Panc1 (cell line): ENCODE measurements around the gene RAD23A. TPM values are rescaled to one million over a fixed set of nuclear protein-coding genes. Genes with fewer than 3 reads are reported as not detected.

ENCODE experiments used
- ATAC-seq: fragments of 200-7000 bp; cut with Tn5 transposase; 2 replicates; pipeline ENCODE4 v1.9.1; 2020; ENCODE audit warnings: mild to moderate bottlenecking, moderate library complexity
- BruUV-seq: library from RNA; stranded (reverse); fragments of 400-500 nt; replicated peaks from 2 replicates; lab custom pipeline; 2021; lab: Mats Ljungman, UMichigan
- CTCF ChIA-PET: fragments of 300-600 bp; sonication (Branson Sonifier 250); formaldehyde crosslinking; loops from one replicate; lab custom pipeline; 2022; ENCODE audit warnings: antibody characterized with exemption; lab: Charles Lee
- POLR2A ChIA-PET: fragments of 300-600 bp; sonication (Branson Sonifier 250); formaldehyde crosslinking; loops from one replicate; lab custom pipeline; 2022; ENCODE audit warnings: antibody characterized with exemption; lab: Charles Lee
- DNase-seq: peaks from one replicate; pipeline ENCODE4 v3.0.0-alpha.2; 2010; ENCODE audit warnings: low read depth, low spot score
- H3K27ac ChIP-seq: 2 replicates; pipeline ENCODE4 v1.5.1; 2011; ENCODE audit warnings: mild to moderate bottlenecking, low read length, inconsistent platforms
- H3K27me3 ChIP-seq: fragments of 200-500 bp; sonication (Bioruptor generic); 2 replicates; pipeline ENCODE4 v1.6.0; 2014; ENCODE audit warnings: low read length, inconsistent platforms; ENCODE audit not compliant: control insufficient read depth, insufficient read depth
- H3K36me3 ChIP-seq: fragments of 200-500 bp; sonication (Bioruptor generic); 2 replicates; pipeline ENCODE4 v1.5.1; 2014; ENCODE audit warnings: inconsistent platforms, mild to moderate bottlenecking, low read length, moderate library complexity; ENCODE audit not compliant: control insufficient read depth, insufficient read depth
- H3K4me1 ChIP-seq: 2 replicates; pipeline ENCODE4 v1.5.1; 2011; ENCODE audit warnings: inconsistent platforms, mild to moderate bottlenecking, low read length, moderate library complexity; ENCODE audit not compliant: control insufficient read depth, insufficient read depth
- H3K4me3 ChIP-seq, 2 experiments: 2 replicates each; pipeline ENCODE4 v1.5.1; 2011 to 2012; ENCODE audit warnings: low read depth in 2 of 2, low read length in 2 of 2, mild to moderate bottlenecking in 2 of 2, inconsistent platforms in 1 of 2, moderate library complexity in 1 of 2
- H3K9me3 ChIP-seq: fragments of 200-500 bp; sonication (Bioruptor generic); 2 replicates; pipeline ENCODE4 v1.5.1; 2014; ENCODE audit warnings: low read depth, mild to moderate bottlenecking, inconsistent platforms, low read length, moderate library complexity; ENCODE audit not compliant: control insufficient read depth, insufficient read depth
- CTCF ChIP-seq: fragments of 450-650 bp; IDR thresholded peaks from 2 replicates; pipeline ENCODE4 v1.5.1; 2017; ENCODE audit warnings: mild to moderate bottlenecking
- POLR2AphosphoS5 ChIP-seq: IDR thresholded peaks from 2 replicates; pipeline ENCODE4 v1.6.1; 2012; ENCODE audit warnings: mild to moderate bottlenecking, low read depth, low read length, moderate library complexity
- SIN3A ChIP-seq: IDR thresholded peaks from 2 replicates; pipeline ENCODE4 v1.6.1; 2012; ENCODE audit warnings: low read depth, mild to moderate bottlenecking, low read length, moderate library complexity, borderline replicate concordance; ENCODE audit not compliant: insufficient read depth
- TCF7L2 ChIP-seq: IDR thresholded peaks from 2 replicates; pipeline ENCODE4 v1.6.1; 2011; ENCODE audit warnings: mild to moderate bottlenecking, low read depth, low read length, inconsistent platforms
- in situ Hi-C: cut with HindIII; loops from 2 replicates; pipeline ENCODE4 v1.10.0; 2016; ENCODE audit warnings: low sequenced_read_pairs, low pct_unique_long_range_greater_than_20kb
- intact Hi-C: fragments of 100-400 bp; cut with micrococcal nuclease; formaldehyde crosslinking; loops from one replicate; pipeline ENCODE4 v1.10.0; 2022; ENCODE audit not compliant: unreplicated experiment
- total RNA-seq: library from RNA; stranded (reverse); gene quantifications from one replicate; pipeline ENCODE4 v1.2.1, GENCODE V29; 2021; ENCODE audit not compliant: unreplicated experiment
- TF ChIP-seq, protein P1 (sequence below), 2 experiments: IDR thresholded peaks; 2 replicates each; pipeline ENCODE4 v1.6.1; 2011 to 2012; ENCODE audit warnings: low read depth in 2 of 2, control low read depth in 1 of 2, low read length in 1 of 2, mild to moderate bottlenecking in 1 of 2, moderate library complexity in 1 of 2; ENCODE audit not compliant: insufficient read depth in 1 of 2

The RAD23A gene
- total RNA-seq, 1 experiment from 2014 or later, result 111 TPM

DNA sequence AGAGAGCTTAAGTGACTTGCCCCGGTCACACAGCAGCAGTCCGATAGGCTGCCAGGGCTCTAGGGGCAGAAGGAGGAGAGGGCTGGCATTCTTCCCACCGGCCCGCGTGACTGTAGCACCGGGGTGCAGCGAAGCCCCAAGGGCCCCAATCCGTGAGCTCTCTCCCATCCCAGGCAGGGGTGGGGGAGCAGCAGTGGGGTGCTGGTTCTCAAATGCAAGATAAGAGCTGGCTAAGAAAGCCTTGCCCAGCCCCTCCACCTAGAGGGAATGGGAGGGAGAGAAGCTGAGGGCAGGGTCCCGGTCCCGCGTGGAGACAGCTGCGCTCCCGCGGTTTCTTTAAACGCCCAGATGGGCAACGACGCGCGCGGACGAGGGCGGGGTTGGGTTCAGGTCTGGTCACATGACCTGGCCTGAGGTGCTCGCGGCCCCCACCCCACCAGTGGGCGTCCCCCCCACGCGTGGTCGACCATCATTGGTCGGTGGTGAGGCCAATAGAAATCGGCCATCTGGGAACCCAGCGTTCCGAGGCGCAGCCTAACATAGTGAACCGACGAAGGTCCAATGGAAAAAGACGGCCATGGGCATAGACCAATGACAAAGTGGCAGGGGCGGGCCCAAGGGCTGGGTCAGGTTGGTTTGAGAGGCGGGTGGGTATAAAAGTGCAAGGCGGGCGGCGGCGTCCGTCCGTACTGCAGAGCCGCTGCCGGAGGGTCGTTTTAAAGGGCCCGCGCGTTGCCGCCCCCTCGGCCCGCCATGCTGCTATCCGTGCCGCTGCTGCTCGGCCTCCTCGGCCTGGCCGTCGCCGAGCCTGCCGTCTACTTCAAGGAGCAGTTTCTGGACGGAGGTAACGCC, 7.5 kb upstream of the RAD23A start, which contains the start of gene CALR:
Gene CALR (plus strand): TSS at position 683 of the 852 bp plus-strand sequence. CDS start 71 bp downstream, at position 754.
- ATAC-seq (peak; percentile 95), DNase-seq (peak; percentile 91)
- Histone ChIP-seq H3K9me3 (no peaks in the 10 kb centered on the region), H3K4me3 (peak within 1 kb of the TSS; percentile 96 to 97), H3K4me1 (peaks cover 20% of the 10 kb centered on the region), H3K27ac (peak within 1 kb of the TSS; percentile 93), H3K36me3 (peaks cover 20% of the 10 kb centered on the region), H3K27me3 (no peaks in the 10 kb centered on the region)
- in situ Hi-C loops (no loop called here), intact Hi-C loops (no loop called here)
- BruUV-seq, result no TSS peak
- no peak for TF ChIP-seq CTCF
- peak; percentile 85 for TF ChIP-seq SIN3A
- TF ChIP-seq, protein P1, sequence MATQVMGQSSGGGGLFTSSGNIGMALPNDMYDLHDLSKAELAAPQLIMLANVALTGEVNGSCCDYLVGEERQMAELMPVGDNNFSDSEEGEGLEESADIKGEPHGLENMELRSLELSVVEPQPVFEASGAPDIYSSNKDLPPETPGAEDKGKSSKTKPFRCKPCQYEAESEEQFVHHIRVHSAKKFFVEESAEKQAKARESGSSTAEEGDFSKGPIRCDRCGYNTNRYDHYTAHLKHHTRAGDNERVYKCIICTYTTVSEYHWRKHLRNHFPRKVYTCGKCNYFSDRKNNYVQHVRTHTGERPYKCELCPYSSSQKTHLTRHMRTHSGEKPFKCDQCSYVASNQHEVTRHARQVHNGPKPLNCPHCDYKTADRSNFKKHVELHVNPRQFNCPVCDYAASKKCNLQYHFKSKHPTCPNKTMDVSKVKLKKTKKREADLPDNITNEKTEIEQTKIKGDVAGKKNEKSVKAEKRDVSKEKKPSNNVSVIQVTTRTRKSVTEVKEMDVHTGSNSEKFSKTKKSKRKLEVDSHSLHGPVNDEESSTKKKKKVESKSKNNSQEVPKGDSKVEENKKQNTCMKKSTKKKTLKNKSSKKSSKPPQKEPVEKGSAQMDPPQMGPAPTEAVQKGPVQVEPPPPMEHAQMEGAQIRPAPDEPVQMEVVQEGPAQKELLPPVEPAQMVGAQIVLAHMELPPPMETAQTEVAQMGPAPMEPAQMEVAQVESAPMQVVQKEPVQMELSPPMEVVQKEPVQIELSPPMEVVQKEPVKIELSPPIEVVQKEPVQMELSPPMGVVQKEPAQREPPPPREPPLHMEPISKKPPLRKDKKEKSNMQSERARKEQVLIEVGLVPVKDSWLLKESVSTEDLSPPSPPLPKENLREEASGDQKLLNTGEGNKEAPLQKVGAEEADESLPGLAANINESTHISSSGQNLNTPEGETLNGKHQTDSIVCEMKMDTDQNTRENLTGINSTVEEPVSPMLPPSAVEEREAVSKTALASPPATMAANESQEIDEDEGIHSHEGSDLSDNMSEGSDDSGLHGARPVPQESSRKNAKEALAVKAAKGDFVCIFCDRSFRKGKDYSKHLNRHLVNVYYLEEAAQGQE (IDR thresholded peaks at IDR 0.05; ENCODE audit: insufficient read depth in 1 of 2, low read depth in 2 of 2, low read length in 1 of 2), result no peak
- TF ChIP-seq TCF7L2, result peak; percentile 42; the same call in 1 of the 2 replicates
- peak; percentile 94 for TF ChIP-seq POLR2AphosphoS5
- CTCF ChIA-PET, result interaction anchor here (0.5 to 0.6 kb wide), 2 partner anchors 16 to 139 kb away, joined by 3 read pairs; no protein-coding TSS in a partner anchor
- POLR2A ChIA-PET, result no interaction called here

DNA sequence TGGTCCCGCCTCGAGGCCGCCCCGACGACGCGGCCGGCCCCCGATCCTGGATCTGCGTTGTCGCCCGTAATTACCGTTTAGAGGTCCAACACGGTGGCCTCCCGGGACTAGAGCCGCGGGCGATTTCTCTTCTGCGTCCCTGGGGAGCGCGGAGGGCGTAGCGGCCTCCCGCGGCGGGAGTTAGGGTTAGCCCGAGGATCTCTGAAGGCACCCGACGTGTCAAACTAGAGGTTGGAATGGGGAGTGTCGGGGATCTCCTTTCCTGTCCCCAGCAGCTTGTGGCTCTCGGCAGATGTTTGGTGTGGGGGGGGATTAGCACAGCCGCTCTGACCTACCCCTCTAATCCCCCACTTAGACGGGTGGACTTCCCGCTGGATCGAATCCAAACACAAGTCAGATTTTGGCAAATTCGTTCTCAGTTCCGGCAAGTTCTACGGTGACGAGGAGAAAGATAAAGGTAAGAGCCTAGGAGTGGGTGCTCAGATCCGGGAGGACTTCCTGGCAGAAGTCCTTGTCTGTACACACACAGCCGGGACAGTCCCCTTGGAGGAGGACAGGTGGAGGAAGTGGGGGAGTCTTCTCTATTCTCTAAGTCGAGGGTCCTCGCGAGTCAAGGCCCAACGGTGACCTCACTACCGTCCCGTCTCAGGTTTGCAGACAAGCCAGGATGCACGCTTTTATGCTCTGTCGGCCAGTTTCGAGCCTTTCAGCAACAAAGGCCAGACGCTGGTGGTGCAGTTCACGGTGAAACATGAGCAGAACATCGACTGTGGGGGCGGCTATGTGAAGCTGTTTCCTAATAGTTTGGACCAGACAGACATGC, 6.7 kb upstream of the RAD23A start:
- Histone ChIP-seq H3K27ac (peak overlapping the region; percentile 93), H3K4me1 (peaks cover 24% of the 10 kb centered on the region), H3K36me3 (peaks cover 18% of the 10 kb centered on the region), H3K4me3 (peak overlapping the region; percentile 96 to 97), H3K9me3 (no peaks in the 10 kb centered on the region), H3K27me3 (no peaks in the 10 kb centered on the region)
- ChIA-PET POLR2A (interaction anchor here (0.6 kb wide), 2 partner anchors 15 to 889 kb away, joined by 3 read pairs; no protein-coding TSS in a partner anchor), CTCF (no interaction called here)
- no peak for DNase-seq
- intact Hi-C loops (no loop called here), in situ Hi-C loops (no loop called here)
- BruUV-seq, result no TSS peak
- TF ChIP-seq, protein P1 (IDR thresholded peaks at IDR 0.05; ENCODE audit: insufficient read depth in 1 of 2, low read depth in 2 of 2, low read length in 1 of 2), result 0 out of 4 replicates have a peak, but pooled peaks of 1 of the 2 experiments have one; percentile 2
- TF ChIP-seq SIN3A, result no peak; the same call in 1 of the 2 replicates
- ATAC-seq, result peak; percentile 17; the same call in 1 of the 2 replicates
